Retinal pigment epithelial cell (primary cell): ENCODE data around the gene CRK.
A peak's percentile ranks its signal among the peaks of the same experiment; 100 is the strongest.
"Not testable (repeated sequence)": the region's sequence is repeated elsewhere in the genome, so short reads cannot be mapped to it uniquely, and the experiment has no call there.

ENCODE experiments used
- DNase-seq: peaks from one replicate; pipeline ENCODE4 v3.0.0-alpha.2; 2010; ENCODE audit warnings: low read depth
- H3K4me3 ChIP-seq: 2 replicates; pipeline ENCODE4 v1.5.1; 2011; ENCODE audit warnings: mild to moderate bottlenecking, low read length, control low read depth, moderate library complexity
- CTCF ChIP-seq: conservative IDR thresholded peaks from 2 replicates; pipeline ENCODE4 v1.5.1; 2011; ENCODE audit warnings: low read depth, low read length, control low read depth, inconsistent platforms

The CRK gene

GRCh38 chr17:1464186-1464585 is 8.2 kb upstream of the CRK start:
- no peak overlapping the region for H3K4me3 ChIP-seq
- no peak for DNase-seq
- no peak for TF ChIP-seq CTCF

- DNase-seq: no peak
- no peak for TF ChIP-seq CTCF
- H3K4me3 ChIP-seq: no peak overlapping the region
Observed at GRCh38 chr17:1462164-1463112, 6.4 kb upstream of the CRK start.

GRCh38 chr17:1461198-1461944 is 5.3 kb upstream of the CRK start:
- DNase-seq: no peak
- H3K4me3 ChIP-seq: no peak overlapping the region
- TF ChIP-seq CTCF: no peak

GRCh38 chr17:1460233-1460632 is 4.2 kb upstream of the CRK start:
- no peak overlapping the region for H3K4me3 ChIP-seq
- TF ChIP-seq CTCF: no peak
- no peak for DNase-seq

- H3K4me3 ChIP-seq: peak overlapping the region; percentile 87
- TF ChIP-seq CTCF: peak; percentile 72
- no peak for DNase-seq
Observed at GRCh38 chr17:1455291-1455796, 688 bp downstream of the CRK start.

- no peak for TF ChIP-seq CTCF
- DNase-seq: no peak
- peak overlapping the region; percentile 87 for H3K4me3 ChIP-seq
Observed at GRCh38 chr17:1454541-1454940, 1.5 kb downstream of the CRK start.

- H3K4me3 ChIP-seq, DNase-seq: not testable (repeated sequence)
Observed at GRCh38 chr17:1453694-1454093, 2.3 kb downstream of the CRK start.
